ENCODE data around the gene ZNF804A. TPM values are rescaled to one million over a fixed set of nuclear protein-coding genes. Genes with fewer than 3 reads are reported as not detected.
A peak's percentile ranks its signal among the peaks of the same experiment; 100 is the strongest.

The ZNF804A gene
- total RNA-seq, 3 donors from 2014 or later, result 0.14 to 0.70 TPM; not detected in 1

DNA sequence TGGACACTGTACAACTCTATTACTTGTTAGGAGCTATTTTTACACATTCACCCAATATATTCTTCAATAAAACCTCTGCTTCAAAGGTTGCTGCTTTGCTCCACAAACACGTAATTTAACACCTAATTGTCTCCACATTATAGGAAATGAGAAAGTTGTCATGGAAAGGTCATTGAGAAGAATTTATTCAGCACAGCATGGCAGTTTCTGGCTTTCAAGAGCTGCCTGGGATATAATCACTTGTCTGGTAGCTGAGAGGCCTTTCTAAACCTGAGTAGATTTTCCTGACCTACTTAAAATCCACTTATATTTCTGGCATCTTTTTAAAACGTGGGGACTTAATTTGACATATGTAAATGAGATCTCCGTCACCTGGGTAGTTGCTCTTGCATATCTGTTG lies 216.1 kb downstream of the ZNF804A start:
- Histone ChIP-seq H3K9me3 (no peaks in the 10 kb centered on the region), H3K4me1 (ENCODE audit: low read depth) (no peaks in the 10 kb centered on the region), H3K36me3 (ENCODE audit: low read depth) (no peaks in the 10 kb centered on the region), H3K4me3 (no peak overlapping the region)
- TF ChIP-seq CTCF (IDR thresholded peaks at IDR 0.05), result no peak
- intact Hi-C loops (cut with DNase I, micrococcal nuclease), result no loop called here
- DNase-seq, result no peak
- ATAC-seq, result no peak

GRCh38 chr2:184815824-184816223 lies 217.5 kb downstream of the ZNF804A start:
- ATAC-seq (no peak), DNase-seq (no peak)
- H3K4me1 ChIP-seq (ENCODE audit: low read depth), result no peaks in the 10 kb centered on the region
- no peaks in the 10 kb centered on the region for H3K36me3 ChIP-seq (ENCODE audit: low read depth)
- intact Hi-C loops (cut with DNase I, micrococcal nuclease), result no loop called here
- H3K9me3 ChIP-seq, result no peaks in the 10 kb centered on the region
- TF ChIP-seq CTCF (IDR thresholded peaks at IDR 0.05), result no peak
- H3K4me3 ChIP-seq, result no peak overlapping the region

DNA sequence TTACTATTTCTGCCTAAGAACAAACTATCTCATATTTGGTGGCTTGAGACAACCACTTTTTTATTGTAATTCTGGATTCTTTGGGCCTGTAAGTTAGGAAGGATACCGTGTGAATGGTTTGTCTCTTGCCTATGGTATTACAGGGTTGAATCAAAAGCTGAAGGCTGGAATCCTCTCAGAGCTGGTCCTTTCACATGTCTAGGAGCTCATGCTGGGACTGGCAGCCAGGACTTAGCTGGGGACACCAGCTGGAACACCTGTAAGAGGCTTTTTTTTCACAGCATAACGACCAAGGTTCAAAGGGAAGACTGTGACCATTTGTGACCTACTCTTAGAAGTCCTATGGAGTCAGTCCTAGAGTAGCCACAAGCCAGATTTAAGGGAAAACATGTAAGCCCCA lies 226.3 kb downstream of the ZNF804A start:
- DNase-seq (no peak), ATAC-seq (no peak)
- no peaks in the 10 kb centered on the region for H3K4me1 ChIP-seq (ENCODE audit: low read depth)
- H3K9me3 ChIP-seq, result no peaks in the 10 kb centered on the region
- intact Hi-C loops (cut with DNase I, micrococcal nuclease), result no loop called here
- H3K4me3 ChIP-seq, result no peak overlapping the region
- no peaks in the 10 kb centered on the region for H3K36me3 ChIP-seq (ENCODE audit: low read depth)
- TF ChIP-seq CTCF (IDR thresholded peaks at IDR 0.05), result no peak

GRCh38 chr2:184830531-184830930 lies 232.2 kb downstream of the ZNF804A start:
- Histone ChIP-seq H3K4me1 (ENCODE audit: low read depth) (no peaks in the 10 kb centered on the region), H3K9me3 (no peaks in the 10 kb centered on the region), H3K36me3 (ENCODE audit: low read depth) (no peaks in the 10 kb centered on the region), H3K4me3 (no peak overlapping the region)
- DNase-seq, result no peak
- intact Hi-C loops (cut with DNase I, micrococcal nuclease), result no loop called here
- no peak for TF ChIP-seq CTCF (IDR thresholded peaks at IDR 0.05)
- ATAC-seq, result no peak

- ATAC-seq (no peak), DNase-seq (peak in 1 of 3 donors; percentile 6)
- intact Hi-C loops (cut with DNase I, micrococcal nuclease), result no loop called here
- H3K4me3 ChIP-seq, result no peak overlapping the region
- TF ChIP-seq CTCF (IDR thresholded peaks at IDR 0.05), result no peak
- no peaks in the 10 kb centered on the region for H3K9me3 ChIP-seq
- no peaks in the 10 kb centered on the region for H3K36me3 ChIP-seq (ENCODE audit: low read depth)
- no peaks in the 10 kb centered on the region for H3K4me1 ChIP-seq (ENCODE audit: low read depth)
Observed at GRCh38 chr2:184834699-184835397, 236.5 kb downstream of the ZNF804A start.

GRCh38 chr2:184835398-184835715 lies 237.0 kb downstream of the ZNF804A start:
- H3K9me3 ChIP-seq, result no peaks in the 10 kb centered on the region
- H3K4me1 ChIP-seq (ENCODE audit: low read depth), result no peaks in the 10 kb centered on the region
- DNase-seq, result no peak
- intact Hi-C loops (cut with DNase I, micrococcal nuclease), result no loop called here
- H3K4me3 ChIP-seq, result no peak overlapping the region
- ATAC-seq, result no peak
- no peak for TF ChIP-seq CTCF (IDR thresholded peaks at IDR 0.05)
- H3K36me3 ChIP-seq (ENCODE audit: low read depth), result no peaks in the 10 kb centered on the region

Data from mucosa of descending colon (tissue), 3 donors.